Activated CD8-positive, alpha-beta T cell treated with anti-CD3 and anti-CD28 coated beads for 36 hours (primary cell): ENCODE measurements around the gene RPS6KL1. TPM values are rescaled to one million over a fixed set of nuclear protein-coding genes. Genes with fewer than 3 reads are reported as not detected.
A peak's percentile ranks its signal among the peaks of the same experiment; 100 is the strongest.

Source experiments
- ATAC-seq: fragments of 200-7000 bp; cut with Tn5 transposase; one replicate; pipeline ENCODE4 v1.10.0; 2021; ENCODE audit warnings: mild to moderate bottlenecking, moderate library complexity
- CTCF ChIA-PET: fragments of 350-600 bp; sonication (Branson Sonifier 250); formaldehyde crosslinking; loops from one replicate; lab custom pipeline; 2021; ENCODE audit warnings: antibody characterized with exemption; lab: Charles Lee
- POLR2A ChIA-PET: fragments of 350-600 bp; sonication (Branson Sonifier 250); formaldehyde crosslinking; loops from one replicate; lab custom pipeline; 2021; ENCODE audit warnings: antibody characterized with exemption; lab: Charles Lee
- DNase-seq: peaks from one replicate; pipeline ENCODE4 v3.0.0-alpha.2; 2020
- H3K27ac Mint-ChIP-seq: one replicate; pipeline ENCODE4 v1.8.0; 2021; ENCODE audit warnings: mild to moderate bottlenecking, mixed read lengths
- H3K27me3 Mint-ChIP-seq: one replicate; pipeline ENCODE4 v1.8.0; 2021; ENCODE audit warnings: mixed read lengths
- H3K36me3 Mint-ChIP-seq: one replicate; pipeline ENCODE4 v1.8.0; 2021; ENCODE audit warnings: low read depth, mixed read lengths
- H3K4me1 Mint-ChIP-seq: one replicate; pipeline ENCODE4 v1.8.0; 2021; ENCODE audit warnings: low read depth, mixed read lengths
- H3K4me3 Mint-ChIP-seq: one replicate; pipeline ENCODE4 v1.8.0; 2021; ENCODE audit warnings: mild to moderate bottlenecking, moderate library complexity, mixed read lengths
- H3K9me3 Mint-ChIP-seq: one replicate; pipeline ENCODE4 v1.8.0; 2021; ENCODE audit warnings: mixed read lengths
- CTCF ChIP-seq: fragments of 200-600 bp; IDR thresholded peaks from one replicate; pipeline ENCODE4 v1.8.0; 2022; ENCODE audit warnings: antibody characterized with exemption, mild to moderate bottlenecking
- intact Hi-C: fragments of 100-400 bp; cut with micrococcal nuclease; formaldehyde crosslinking; loops from one replicate; pipeline ENCODE4 v1.10.0; 2022
- total RNA-seq, 2 experiments: library from RNA; stranded (reverse); gene quantifications; one replicate each; pipeline ENCODE4 v1.2.3, GENCODE V29; 2021

Gene RPS6KL1
- total RNA-seq, 2 experiments from 2014 or later, result 4.1 to 5.1 TPM

- Mint-ChIP-seq H3K36me3 (no peaks in the 10 kb centered on the region), H3K4me1 (peaks cover 29% of the 10 kb centered on the region), H3K4me3 (no peak overlapping the region), H3K27ac (no peak overlapping the region), H3K27me3 (no peaks in the 10 kb centered on the region), H3K9me3 (no peaks in the 10 kb centered on the region)
- intact Hi-C loops, result no loop called here
- ChIA-PET CTCF (interaction anchor here (0.9 to 2.5 kb wide), 4 partner anchors 8 to 151 kb away, joined by 3 to 13 read pairs (median 8); no protein-coding TSS in a partner anchor), POLR2A (interaction anchor here (1.5 kb wide), 1 partner anchor 15 kb away, joined by 3 read pairs; no protein-coding TSS in a partner anchor)
- TF ChIP-seq CTCF, result no peak
- peak; percentile 26 for DNase-seq
- no peak for ATAC-seq
Observed at GRCh38 chr14:74937171-74937570, 14.1 kb upstream of the RPS6KL1 start.

- DNase-seq (no peak), ATAC-seq (no peak)
- no peak overlapping the region for H3K4me3 Mint-ChIP-seq
- peaks cover 26% of the 10 kb centered on the region for H3K4me1 Mint-ChIP-seq
- no peak overlapping the region for H3K27ac Mint-ChIP-seq
- no peaks in the 10 kb centered on the region for H3K27me3 Mint-ChIP-seq
- no peaks in the 10 kb centered on the region for H3K9me3 Mint-ChIP-seq
- ChIA-PET CTCF (interaction anchor here (0.9 to 2.5 kb wide), 4 partner anchors 9 to 151 kb away, joined by 3 to 13 read pairs (median 8); no protein-coding TSS in a partner anchor), POLR2A (interaction anchor here (1.5 kb wide), 1 partner anchor 14 kb away, joined by 3 read pairs; no protein-coding TSS in a partner anchor)
- H3K36me3 Mint-ChIP-seq, result no peaks in the 10 kb centered on the region
- TF ChIP-seq CTCF, result no peak
- intact Hi-C loops, result no loop called here
Observed at GRCh38 chr14:74936731-74937130, 13.7 kb upstream of the RPS6KL1 start.

- no peak overlapping the region for H3K27ac Mint-ChIP-seq
- DNase-seq (no peak), ATAC-seq (no peak)
- POLR2A ChIA-PET, result no interaction called here
- CTCF ChIA-PET, result interaction anchor here (0.9 to 2.5 kb wide), 4 partner anchors 9 to 152 kb away, joined by 3 to 13 read pairs (median 8); no protein-coding TSS in a partner anchor
- peaks cover 21% of the 10 kb centered on the region for H3K4me1 Mint-ChIP-seq
- H3K27me3 Mint-ChIP-seq, result no peaks in the 10 kb centered on the region
- TF ChIP-seq CTCF, result no peak
- intact Hi-C loops, result no loop called here
- H3K36me3 Mint-ChIP-seq, result no peaks in the 10 kb centered on the region
- H3K9me3 Mint-ChIP-seq, result no peaks in the 10 kb centered on the region
- no peak overlapping the region for H3K4me3 Mint-ChIP-seq
Observed at GRCh38 chr14:74936151-74936550, 13.1 kb upstream of the RPS6KL1 start.

GRCh38 chr14:74935360-74935680, 12.3 kb upstream of the RPS6KL1 start:
- Mint-ChIP-seq H3K9me3 (no peaks in the 10 kb centered on the region), H3K4me1 (peaks cover 18% of the 10 kb centered on the region), H3K27me3 (no peaks in the 10 kb centered on the region), H3K36me3 (no peaks in the 10 kb centered on the region), H3K4me3 (no peak overlapping the region), H3K27ac (no peak overlapping the region)
- ATAC-seq (no peak), DNase-seq (no peak)
- intact Hi-C loops, result no loop called here
- TF ChIP-seq CTCF, result no peak
- ChIA-PET CTCF (interaction anchor here (1.8 to 2.5 kb wide), 3 partner anchors 9 to 75 kb away, joined by 6 to 11 read pairs (median 6); no protein-coding TSS in a partner anchor), POLR2A (interaction anchor here (0.6 kb wide), 1 partner anchor 336 kb away, joined by 3 read pairs; no protein-coding TSS in a partner anchor)

GRCh38 chr14:74934476-74935359, 11.7 kb upstream of the RPS6KL1 start:
- ChIA-PET POLR2A (interaction anchor here (0.6 kb wide), 2 partner anchors 160 to 335 kb away, joined by 3 read pairs; no protein-coding TSS in a partner anchor), CTCF (interaction anchor here (1.0 to 2.5 kb wide), 6 partner anchors 10 to 154 kb away, joined by 3 to 11 read pairs (median 6); partner anchors contain the start of gene RPS6KL1)
- DNase-seq, result no peak
- Mint-ChIP-seq H3K9me3 (no peaks in the 10 kb centered on the region), H3K4me3 (no peak overlapping the region), H3K27ac (no peak overlapping the region), H3K36me3 (no peaks in the 10 kb centered on the region), H3K27me3 (no peaks in the 10 kb centered on the region), H3K4me1 (peaks cover 14% of the 10 kb centered on the region)
- ATAC-seq, result no peak
- no peak for TF ChIP-seq CTCF
- intact Hi-C loops, result no loop called here
